ENCODE data around the gene NFAM1.

Gene NFAM1

DNA sequence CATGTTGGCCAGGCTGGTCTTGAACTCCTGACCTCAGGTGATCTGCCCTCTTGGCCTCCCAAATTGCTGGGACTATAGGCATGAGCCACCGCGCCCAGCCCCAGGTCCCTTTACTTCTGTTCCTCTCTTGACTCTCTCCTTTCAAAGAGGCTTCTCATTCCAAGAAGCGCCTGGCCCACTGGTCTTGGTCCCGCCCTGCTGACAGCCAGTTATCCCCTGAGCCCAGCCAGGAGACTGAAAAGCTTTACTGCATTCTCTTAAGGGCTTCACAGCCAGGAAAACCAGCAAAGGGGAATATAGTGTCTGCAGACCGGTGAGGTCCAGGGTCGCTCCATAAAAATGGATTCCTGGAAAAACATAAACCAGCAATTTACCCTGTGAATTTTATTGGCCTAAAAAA is 68.3 kb downstream of the NFAM1 start:
- H3K27me3 ChIP-seq (ENCODE audit: low read depth, low read length): peaks cover 14% of the 10 kb centered on the region

DNA sequence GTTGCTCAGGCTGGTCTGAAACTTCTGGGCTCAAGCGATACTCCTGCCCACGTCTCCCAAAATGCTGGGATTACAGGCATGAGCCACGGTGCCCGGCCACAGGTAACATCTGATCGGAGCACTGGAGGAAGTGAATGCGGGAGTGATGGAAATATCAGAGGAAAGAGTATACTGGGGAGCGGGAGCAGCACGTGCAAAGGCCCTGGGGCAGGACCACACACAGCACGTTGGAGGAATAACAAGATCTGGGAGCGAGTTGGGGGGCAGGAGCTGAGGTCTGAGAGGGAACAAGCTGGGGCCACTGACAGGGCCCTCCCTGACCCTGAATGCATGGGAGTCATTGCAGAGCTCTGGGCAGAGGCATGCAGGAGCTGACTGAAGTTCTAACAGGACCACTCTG is 70.7 kb downstream of the NFAM1 start:
- no peaks in the 10 kb centered on the region for H3K36me3 ChIP-seq (ENCODE audit: control insufficient read depth in 1 of 2, insufficient read depth in 2 of 2, low read length in 2 of 2)
- H3K4me3 ChIP-seq (ENCODE audit: low read depth in 1 of 2, low read length in 2 of 2): no peak overlapping the region
- H3K4me1 ChIP-seq (ENCODE audit: control insufficient read depth in 1 of 2, insufficient read depth in 2 of 2, low read length in 2 of 2): peaks cover 0 to 13% of the 10 kb centered on the region in 2 donors
- no peaks in the 10 kb centered on the region for H3K9me3 ChIP-seq (ENCODE audit: control insufficient read depth in 1 of 2, low read length in 2 of 2)
- H3K27me3 ChIP-seq (ENCODE audit: low read depth, low read length): no peaks in the 10 kb centered on the region
- no peak overlapping the region for H3K27ac ChIP-seq (ENCODE audit: low read length)

More for the DNA sequence above, 68.3 kb downstream of the NFAM1 start:
- H3K4me3 ChIP-seq (ENCODE audit: low read depth in 1 of 2, low read length in 2 of 2): no peak overlapping the region
- no peaks in the 10 kb centered on the region for H3K36me3 ChIP-seq (ENCODE audit: control insufficient read depth in 1 of 2, insufficient read depth in 2 of 2, low read length in 2 of 2)
- no peaks in the 10 kb centered on the region for H3K9me3 ChIP-seq (ENCODE audit: control insufficient read depth in 1 of 2, low read length in 2 of 2)
- H3K4me1 ChIP-seq (ENCODE audit: control insufficient read depth in 1 of 2, insufficient read depth in 2 of 2, low read length in 2 of 2): peaks cover 0 to 37% of the 10 kb centered on the region in 2 donors
- H3K27ac ChIP-seq (ENCODE audit: low read length): no peak overlapping the region

DNA sequence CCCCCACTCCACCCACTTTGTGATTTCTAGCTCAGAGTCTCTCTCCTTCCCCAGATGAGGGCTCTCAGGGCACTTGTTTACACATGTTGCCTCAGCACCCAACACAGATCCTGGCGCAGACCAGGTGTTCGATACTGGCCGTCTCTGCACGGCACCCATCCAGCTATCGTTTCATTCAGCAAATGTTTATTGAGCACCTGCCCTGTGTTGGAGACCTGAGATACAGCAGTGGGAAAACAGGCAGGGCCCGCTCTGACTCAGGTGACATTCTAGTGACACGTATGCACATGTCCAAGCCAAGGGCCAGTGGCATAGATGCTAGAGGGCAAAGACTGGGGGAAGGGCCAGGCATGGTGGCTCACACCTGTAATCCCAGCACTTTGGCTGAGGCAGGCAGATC is 71.9 kb downstream of the NFAM1 start:
- H3K4me1 ChIP-seq (ENCODE audit: control insufficient read depth in 1 of 2, insufficient read depth in 2 of 2, low read length in 2 of 2): peaks cover 0 to 2% of the 10 kb centered on the region in 2 donors
- no peaks in the 10 kb centered on the region for H3K27me3 ChIP-seq (ENCODE audit: low read depth, low read length)
- no peaks in the 10 kb centered on the region for H3K9me3 ChIP-seq (ENCODE audit: control insufficient read depth in 1 of 2, low read length in 2 of 2)

DNA sequence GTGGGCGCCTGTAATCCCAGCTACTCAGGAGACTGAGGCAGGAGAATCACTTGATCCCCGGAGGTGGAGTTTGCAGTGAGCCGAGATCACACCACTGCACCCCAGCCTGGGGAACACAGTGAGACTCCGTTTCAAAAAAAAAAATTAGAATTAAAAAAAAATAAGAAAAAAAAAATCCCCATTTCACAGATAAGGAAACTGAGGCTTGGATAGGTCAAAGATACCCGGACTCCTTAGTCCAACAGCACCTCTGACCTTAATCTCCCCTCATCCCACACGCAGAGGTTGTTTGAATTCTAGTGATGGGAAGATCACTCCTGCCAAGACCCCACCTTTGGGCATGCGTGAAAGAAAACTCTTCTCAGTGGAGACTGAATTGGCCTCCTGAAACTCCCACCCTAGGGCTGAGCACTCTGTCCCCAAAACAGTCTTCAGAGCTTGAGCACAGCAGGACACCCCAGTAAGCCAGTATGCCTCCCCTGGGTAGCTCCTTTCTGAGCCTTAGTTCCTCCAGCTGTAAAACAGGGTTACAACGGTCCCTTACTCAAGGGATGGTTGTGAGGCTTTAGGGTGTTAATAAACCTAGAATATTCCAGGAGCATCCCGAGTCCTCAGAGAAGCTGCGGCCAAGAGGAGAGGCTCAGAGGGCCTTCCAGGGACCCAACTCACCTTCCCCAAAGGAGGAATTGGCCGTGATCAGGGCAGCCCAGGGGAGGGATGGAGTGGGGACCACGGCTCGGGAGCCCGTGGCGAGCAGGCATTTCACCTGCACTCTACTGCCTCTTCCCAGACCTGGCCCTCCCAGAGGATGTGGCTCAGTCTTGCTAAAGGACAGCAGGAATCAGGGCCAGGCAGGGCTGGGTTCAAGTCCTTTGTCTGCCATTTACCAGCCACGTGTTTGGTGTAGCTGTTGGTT is 73.3 kb downstream of the NFAM1 start:
- Histone ChIP-seq H3K4me1 (ENCODE audit: control insufficient read depth in 1 of 2, insufficient read depth in 2 of 2, low read length in 2 of 2) (no peaks in the 10 kb centered on the region), H3K9me3 (ENCODE audit: control insufficient read depth in 1 of 2, low read length in 2 of 2) (no peaks in the 10 kb centered on the region), H3K27me3 (ENCODE audit: low read depth, low read length) (no peaks in the 10 kb centered on the region), H3K4me3 (ENCODE audit: low read depth in 1 of 2, low read length in 2 of 2) (no peak overlapping the region), H3K36me3 (ENCODE audit: control insufficient read depth in 1 of 2, insufficient read depth in 2 of 2, low read length in 2 of 2) (no peaks in the 10 kb centered on the region), H3K27ac (ENCODE audit: low read length) (no peak overlapping the region)

More for the DNA sequence above, 71.9 kb downstream of the NFAM1 start:
- Histone ChIP-seq H3K4me3 (ENCODE audit: low read depth in 1 of 2, low read length in 2 of 2) (no peak overlapping the region), H3K36me3 (ENCODE audit: control insufficient read depth in 1 of 2, insufficient read depth in 2 of 2, low read length in 2 of 2) (no peaks in the 10 kb centered on the region), H3K27ac (ENCODE audit: low read length) (no peak overlapping the region)

DNA sequence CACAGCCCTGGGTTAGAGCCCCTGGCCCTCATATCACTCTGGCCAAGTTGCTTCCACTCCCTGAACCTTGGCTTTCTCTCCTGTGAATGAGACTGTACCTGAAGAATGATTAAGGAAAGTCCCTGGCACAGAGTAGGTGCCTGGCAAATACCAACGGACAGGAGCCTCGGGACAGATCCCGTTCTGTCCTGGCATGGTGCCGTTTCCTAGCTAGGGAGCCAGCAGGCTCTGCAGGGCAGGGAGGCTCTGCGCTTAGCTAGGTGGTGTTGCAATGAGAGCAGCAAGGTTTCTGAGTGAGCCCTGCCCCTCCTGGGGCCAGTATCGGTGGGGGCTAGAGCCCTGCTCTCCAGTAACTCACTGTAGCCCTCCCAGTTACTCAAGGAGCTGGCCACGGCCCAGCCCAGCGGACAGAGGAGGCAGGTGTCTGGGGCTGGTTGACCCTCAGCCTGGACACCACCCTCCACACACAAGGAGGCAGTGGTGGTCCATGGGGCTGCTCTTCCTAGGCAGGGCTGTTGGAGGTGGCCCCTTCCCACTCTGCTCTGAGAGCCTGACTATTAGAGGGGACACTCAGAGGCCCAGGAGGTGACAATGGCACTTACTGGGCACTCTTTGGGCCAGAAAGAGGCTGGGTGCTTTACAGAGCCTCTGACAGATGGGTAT is 74.4 kb downstream of the NFAM1 start:
- Histone ChIP-seq H3K27me3 (ENCODE audit: low read depth, low read length) (no peaks in the 10 kb centered on the region), H3K4me1 (ENCODE audit: control insufficient read depth in 1 of 2, insufficient read depth in 2 of 2, low read length in 2 of 2) (no peaks in the 10 kb centered on the region), H3K36me3 (ENCODE audit: control insufficient read depth in 1 of 2, insufficient read depth in 2 of 2, low read length in 2 of 2) (no peaks in the 10 kb centered on the region), H3K9me3 (ENCODE audit: control insufficient read depth in 1 of 2, low read length in 2 of 2) (no peaks in the 10 kb centered on the region), H3K27ac (ENCODE audit: low read length) (no peak overlapping the region), H3K4me3 (ENCODE audit: low read depth in 1 of 2, low read length in 2 of 2) (no peak overlapping the region)

DNA sequence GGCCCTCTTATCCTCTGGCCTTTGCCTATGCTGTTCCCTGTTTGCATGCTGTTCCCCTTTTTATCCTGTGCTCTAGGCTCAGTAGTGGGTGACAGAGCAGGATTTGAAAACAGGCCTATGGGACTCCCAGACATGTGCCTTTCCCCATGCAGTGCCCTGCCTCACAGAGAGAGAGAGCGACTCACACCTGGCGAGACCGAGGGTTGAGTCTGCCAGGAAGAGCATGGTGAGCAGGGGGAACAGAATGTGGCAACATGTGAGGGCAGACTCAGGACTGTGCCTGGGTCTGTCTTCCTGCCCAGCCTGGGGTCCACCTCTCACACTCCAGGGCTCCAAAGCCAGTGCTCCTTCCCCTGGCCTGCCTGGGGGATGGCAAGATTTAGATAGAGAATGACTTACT is 75.0 kb downstream of the NFAM1 start:
- Histone ChIP-seq H3K9me3 (ENCODE audit: control insufficient read depth in 1 of 2, low read length in 2 of 2) (no peaks in the 10 kb centered on the region), H3K4me3 (ENCODE audit: low read depth in 1 of 2, low read length in 2 of 2) (no peak overlapping the region), H3K36me3 (ENCODE audit: control insufficient read depth in 1 of 2, insufficient read depth in 2 of 2, low read length in 2 of 2) (no peaks in the 10 kb centered on the region), H3K27me3 (ENCODE audit: low read depth, low read length) (no peaks in the 10 kb centered on the region), H3K4me1 (ENCODE audit: control insufficient read depth in 1 of 2, insufficient read depth in 2 of 2, low read length in 2 of 2) (no peaks in the 10 kb centered on the region), H3K27ac (ENCODE audit: low read length) (no peak overlapping the region)

DNA sequence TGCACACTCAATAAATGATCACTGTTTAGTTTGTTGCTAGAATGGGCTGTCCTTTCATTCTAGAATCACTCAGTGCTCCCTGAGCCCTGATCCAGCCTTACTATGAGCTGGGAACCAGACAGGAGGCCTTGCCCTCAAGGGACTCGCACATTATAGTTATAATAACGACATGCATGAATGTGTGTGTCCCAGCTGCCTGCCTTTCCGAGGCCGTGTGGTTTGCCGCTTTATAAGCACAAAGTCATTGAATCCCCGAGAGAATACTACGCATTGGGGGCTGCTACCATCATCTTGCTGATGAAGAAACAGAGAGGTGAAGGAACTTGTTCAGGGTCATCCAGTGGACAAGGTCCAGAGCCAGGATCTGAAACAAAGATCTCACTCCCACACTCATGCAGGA is 75.7 kb downstream of the NFAM1 start:
- H3K4me3 ChIP-seq (ENCODE audit: low read depth in 1 of 2, low read length in 2 of 2): no peak overlapping the region
- H3K27ac ChIP-seq (ENCODE audit: low read length): no peak overlapping the region
- no peaks in the 10 kb centered on the region for H3K27me3 ChIP-seq (ENCODE audit: low read depth, low read length)
- H3K9me3 ChIP-seq (ENCODE audit: control insufficient read depth in 1 of 2, low read length in 2 of 2): no peaks in the 10 kb centered on the region
- no peaks in the 10 kb centered on the region for H3K4me1 ChIP-seq (ENCODE audit: control insufficient read depth in 1 of 2, insufficient read depth in 2 of 2, low read length in 2 of 2)
- H3K36me3 ChIP-seq (ENCODE audit: control insufficient read depth in 1 of 2, insufficient read depth in 2 of 2, low read length in 2 of 2): no peaks in the 10 kb centered on the region

DNA sequence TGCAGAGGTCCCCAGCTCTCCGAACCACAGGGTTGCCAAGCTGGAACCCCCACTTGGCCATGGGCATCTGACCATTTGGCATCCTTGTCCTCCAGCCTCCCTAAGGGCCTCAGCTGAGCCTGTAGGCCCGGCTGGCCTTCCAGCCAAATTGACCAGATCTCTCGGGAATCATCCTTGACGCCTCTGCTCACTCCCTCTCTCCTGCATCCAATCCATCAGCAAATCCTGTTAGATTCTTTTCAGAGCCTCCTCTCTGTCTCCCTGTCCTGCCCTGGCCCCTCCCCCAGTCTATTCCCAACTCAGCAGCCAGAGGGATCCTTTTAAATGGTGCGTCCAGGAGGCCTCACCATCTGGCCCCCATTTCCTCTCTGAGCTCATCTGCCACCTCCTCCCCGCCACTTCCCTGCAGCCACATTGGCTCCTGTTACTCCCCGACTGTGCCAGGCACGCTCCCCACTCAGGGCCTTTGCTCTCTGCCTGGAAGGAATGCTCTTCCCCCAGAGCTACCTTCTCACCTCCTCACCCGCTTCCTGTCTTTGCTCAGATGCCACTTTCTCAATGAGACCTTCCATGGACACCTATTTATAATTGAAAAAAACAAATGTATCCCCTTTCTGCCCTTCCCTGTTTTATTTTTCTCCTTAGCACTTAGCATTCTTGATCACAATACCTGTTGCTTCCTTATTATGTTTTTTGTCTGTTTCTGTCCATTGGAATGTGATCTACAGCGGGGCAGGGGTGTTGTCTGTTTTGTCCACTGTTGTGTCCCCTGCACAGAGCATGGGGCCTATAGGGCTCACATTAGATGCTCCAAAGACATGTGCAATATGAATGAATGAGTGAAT is 78.1 kb downstream of the NFAM1 start:
- no peak overlapping the region for H3K27ac ChIP-seq (ENCODE audit: low read length)

DNA sequence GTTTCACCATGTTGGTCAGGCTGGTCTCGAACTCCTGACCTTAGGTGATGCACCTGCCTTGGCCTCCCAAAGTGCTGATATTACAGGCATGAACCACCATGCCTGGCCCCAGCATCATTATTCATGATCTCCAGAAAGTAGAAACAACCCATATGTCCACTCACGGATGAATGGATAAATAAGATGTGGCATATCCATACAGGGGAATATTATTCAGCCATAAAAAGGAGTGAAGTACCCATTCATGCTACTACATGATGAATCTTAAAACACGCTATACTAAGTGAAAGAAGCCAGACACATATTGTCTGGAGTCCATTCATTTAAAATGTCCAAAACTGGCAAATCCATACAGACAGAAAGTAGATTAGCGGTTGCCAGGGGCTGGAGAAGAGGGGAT is 81.8 kb downstream of the NFAM1 start:
- no peak overlapping the region for H3K4me3 ChIP-seq (ENCODE audit: low read depth in 1 of 2, low read length in 2 of 2)
- no peaks in the 10 kb centered on the region for H3K9me3 ChIP-seq (ENCODE audit: control insufficient read depth in 1 of 2, low read length in 2 of 2)
- H3K27me3 ChIP-seq (ENCODE audit: low read depth, low read length): no peaks in the 10 kb centered on the region
- no peaks in the 10 kb centered on the region for H3K4me1 ChIP-seq (ENCODE audit: control insufficient read depth in 1 of 2, insufficient read depth in 2 of 2, low read length in 2 of 2)
- H3K27ac ChIP-seq (ENCODE audit: low read length): no peak overlapping the region
- no peaks in the 10 kb centered on the region for H3K36me3 ChIP-seq (ENCODE audit: control insufficient read depth in 1 of 2, insufficient read depth in 2 of 2, low read length in 2 of 2)

More for the DNA sequence above, 78.1 kb downstream of the NFAM1 start:
- H3K4me1 ChIP-seq (ENCODE audit: control insufficient read depth in 1 of 2, insufficient read depth in 2 of 2, low read length in 2 of 2): no peaks in the 10 kb centered on the region
- H3K9me3 ChIP-seq (ENCODE audit: control insufficient read depth in 1 of 2, low read length in 2 of 2): no peaks in the 10 kb centered on the region
- H3K27me3 ChIP-seq (ENCODE audit: low read depth, low read length): no peaks in the 10 kb centered on the region
- H3K4me3 ChIP-seq (ENCODE audit: low read depth in 1 of 2, low read length in 2 of 2): no peak overlapping the region
- H3K36me3 ChIP-seq (ENCODE audit: control insufficient read depth in 1 of 2, insufficient read depth in 2 of 2, low read length in 2 of 2): no peaks in the 10 kb centered on the region

DNA sequence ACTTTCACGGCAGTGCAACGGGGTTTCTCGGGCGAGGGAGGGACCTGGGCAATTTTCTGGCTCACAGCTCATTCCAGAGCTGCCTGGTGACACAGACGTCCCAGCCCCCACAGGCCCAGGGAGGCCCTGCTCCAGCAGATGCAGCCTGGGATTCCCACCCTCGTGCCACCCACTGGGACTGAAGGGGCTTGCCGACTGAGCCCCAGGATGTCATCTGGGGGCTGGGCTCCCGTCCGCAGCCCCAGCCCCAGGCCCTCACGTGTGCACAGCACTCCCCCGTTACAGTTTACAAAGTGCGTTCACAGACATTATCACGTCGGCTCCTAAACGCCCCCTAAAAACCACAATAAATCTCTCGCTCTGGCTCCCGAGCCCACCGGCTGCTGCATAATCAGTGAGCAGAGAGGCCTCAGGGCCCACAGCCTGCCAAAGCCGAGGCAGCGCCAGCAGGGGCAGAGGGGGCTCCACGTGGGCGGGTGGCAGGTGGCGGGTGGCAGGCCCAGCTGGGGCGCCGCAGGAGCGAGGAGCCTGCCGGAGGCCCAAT is 84.8 kb downstream of the NFAM1 start:
- Histone ChIP-seq H3K27me3 (ENCODE audit: low read depth, low read length) (no peaks in the 10 kb centered on the region), H3K36me3 (ENCODE audit: control insufficient read depth in 1 of 2, insufficient read depth in 2 of 2, low read length in 2 of 2) (no peaks in the 10 kb centered on the region), H3K9me3 (ENCODE audit: control insufficient read depth in 1 of 2, low read length in 2 of 2) (no peaks in the 10 kb centered on the region), H3K4me3 (ENCODE audit: low read depth in 1 of 2, low read length in 2 of 2) (no peak overlapping the region), H3K27ac (ENCODE audit: low read length) (no peak overlapping the region), H3K4me1 (ENCODE audit: control insufficient read depth in 1 of 2, insufficient read depth in 2 of 2, low read length in 2 of 2) (peaks cover 0 to 15% of the 10 kb centered on the region in 2 donors)

DNA sequence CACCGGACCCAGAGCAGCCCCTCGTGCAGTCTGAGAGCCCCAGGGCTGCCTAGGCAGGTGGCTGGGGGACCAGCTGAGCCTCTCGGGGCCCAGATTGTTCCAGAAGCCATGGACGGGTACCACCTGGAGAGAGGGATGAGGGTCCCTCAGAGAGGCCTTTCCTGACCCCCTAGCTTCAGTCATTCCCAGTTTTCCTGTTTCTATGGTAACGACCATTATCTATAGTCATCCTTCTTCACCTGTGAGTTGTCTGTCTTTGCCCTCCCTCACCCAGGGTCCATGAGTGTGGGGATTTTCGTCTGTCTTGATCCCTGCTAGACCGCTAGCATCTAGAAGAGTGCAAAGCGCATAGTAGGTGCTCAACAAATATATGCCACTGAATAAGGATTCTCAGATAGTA is 85.5 kb downstream of the NFAM1 start:
- Histone ChIP-seq H3K27me3 (ENCODE audit: low read depth, low read length) (no peaks in the 10 kb centered on the region), H3K9me3 (ENCODE audit: control insufficient read depth in 1 of 2, low read length in 2 of 2) (no peaks in the 10 kb centered on the region), H3K4me1 (ENCODE audit: control insufficient read depth in 1 of 2, insufficient read depth in 2 of 2, low read length in 2 of 2) (peaks cover 0 to 18% of the 10 kb centered on the region in 2 donors), H3K36me3 (ENCODE audit: control insufficient read depth in 1 of 2, insufficient read depth in 2 of 2, low read length in 2 of 2) (no peaks in the 10 kb centered on the region), H3K27ac (ENCODE audit: low read length) (no peak overlapping the region), H3K4me3 (ENCODE audit: low read depth in 1 of 2, low read length in 2 of 2) (no peak overlapping the region)
